ENCODE measurements around the gene TNFRSF1A.

Gene TNFRSF1A

DNA sequence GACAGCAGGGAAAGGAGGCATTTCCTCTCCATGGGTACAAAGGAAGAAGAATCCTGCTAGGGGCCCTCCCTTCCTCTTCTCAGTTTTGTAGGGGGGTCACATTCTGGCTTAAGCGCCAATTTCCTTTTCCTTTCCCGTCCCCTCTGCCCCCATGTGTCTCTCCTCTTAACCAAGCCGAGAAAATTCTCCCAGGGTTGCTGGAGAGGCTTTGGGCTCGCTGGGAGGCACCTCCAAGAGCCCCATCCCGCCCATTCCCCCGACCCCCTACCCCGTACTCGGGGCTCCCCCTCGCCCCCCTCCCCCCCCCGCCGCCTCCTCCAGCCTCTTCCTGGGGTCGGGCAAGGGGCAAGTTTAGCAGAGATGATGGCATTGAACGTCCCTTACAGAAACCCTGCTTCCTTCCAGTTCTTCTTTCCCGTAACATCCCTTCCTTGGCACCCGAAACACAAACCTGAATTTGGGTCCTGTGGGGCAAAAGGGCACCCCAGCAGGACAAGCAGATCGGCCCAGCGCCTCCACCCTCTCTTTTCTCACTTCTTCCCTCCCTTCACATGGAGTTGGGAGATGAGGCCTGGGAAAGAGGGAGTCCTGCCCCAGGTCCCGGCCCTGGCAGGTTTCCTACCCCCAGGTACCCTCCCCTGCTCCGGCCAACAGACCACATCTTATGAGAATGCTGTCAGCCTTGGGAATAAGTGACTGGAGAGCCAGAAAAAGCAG lies 17.7 kb downstream of the TNFRSF1A start:
- no peak for DNase-seq (ENCODE audit: low read depth in 2 of 3, low spot score in 1 of 3)

DNA sequence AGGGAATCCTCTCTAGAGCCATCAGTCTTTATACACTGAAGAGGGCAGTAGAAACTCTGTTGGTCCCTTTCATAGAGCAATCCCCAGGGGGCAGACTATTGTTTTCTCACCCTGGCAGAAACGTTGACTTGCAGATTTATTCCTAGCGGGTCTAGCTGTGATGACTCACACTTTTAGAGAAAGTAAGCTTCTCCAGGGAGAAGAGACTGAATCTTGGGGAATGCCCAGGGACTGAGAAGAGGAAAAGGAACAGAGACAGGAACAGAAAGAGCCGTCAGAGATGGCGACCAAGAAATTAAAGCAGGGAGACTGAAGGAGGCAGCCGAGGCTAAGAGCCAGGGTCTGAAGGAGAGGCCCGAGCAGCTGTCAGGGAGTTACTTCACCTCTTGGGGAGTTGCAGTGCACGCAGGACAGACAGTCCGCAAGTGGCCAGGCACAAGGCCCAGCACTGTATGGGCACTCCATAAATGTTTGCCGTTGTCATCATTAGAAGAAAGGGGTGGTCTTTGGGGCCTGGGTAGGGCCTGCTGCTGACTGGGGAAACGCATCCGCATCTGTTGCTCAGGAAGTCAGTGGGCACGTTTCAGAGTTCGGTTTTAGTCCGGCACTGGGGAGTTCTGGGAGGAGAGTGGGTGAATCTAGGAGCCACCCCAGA lies 18.4 kb downstream of the TNFRSF1A start:
- DNase-seq (ENCODE audit: low read depth in 2 of 3, low spot score in 1 of 3) = no peak

DNA sequence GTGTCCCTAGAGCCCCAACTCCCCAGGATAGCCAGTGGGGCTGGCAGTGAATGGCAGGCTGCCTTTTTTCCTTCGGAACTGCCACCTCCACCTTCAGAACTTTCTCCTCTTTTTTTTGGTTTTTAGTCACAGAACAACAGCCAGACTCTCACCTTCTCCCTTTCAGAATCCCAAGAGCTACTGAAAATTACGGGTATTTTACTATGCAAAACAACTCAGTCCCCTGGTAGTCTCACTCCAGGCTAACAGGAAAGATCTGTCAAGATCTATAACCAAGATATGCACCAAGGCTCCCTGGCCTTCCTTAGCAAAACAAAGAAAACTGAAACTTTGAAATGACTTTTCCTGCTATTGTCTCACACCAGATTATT lies 18.9 kb downstream of the TNFRSF1A start:
- DNase-seq (ENCODE audit: low read depth in 2 of 3, low spot score in 1 of 3) = no peak

DNA sequence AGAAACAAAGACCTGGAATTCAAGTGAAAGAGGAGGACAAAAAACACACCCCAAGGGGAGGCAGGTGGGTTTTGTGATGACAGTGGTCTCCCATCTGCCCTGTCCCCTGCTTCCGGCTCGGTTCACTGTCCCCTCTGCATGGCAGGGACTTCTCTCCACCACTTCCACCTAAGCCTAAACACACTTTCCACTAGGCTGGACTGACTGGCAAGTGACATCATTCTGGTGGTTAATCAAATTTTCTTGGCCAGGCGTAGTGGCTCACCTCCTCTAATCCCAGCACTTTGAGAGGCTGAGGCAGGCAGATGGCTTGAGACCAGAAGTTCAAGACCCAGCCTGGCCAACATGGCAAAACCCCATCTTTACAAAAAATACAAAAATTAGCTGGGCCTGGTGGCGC lies 19.5 kb downstream of the TNFRSF1A start:
- DNase-seq (ENCODE audit: low read depth in 2 of 3, low spot score in 1 of 3) = no peak

DNA sequence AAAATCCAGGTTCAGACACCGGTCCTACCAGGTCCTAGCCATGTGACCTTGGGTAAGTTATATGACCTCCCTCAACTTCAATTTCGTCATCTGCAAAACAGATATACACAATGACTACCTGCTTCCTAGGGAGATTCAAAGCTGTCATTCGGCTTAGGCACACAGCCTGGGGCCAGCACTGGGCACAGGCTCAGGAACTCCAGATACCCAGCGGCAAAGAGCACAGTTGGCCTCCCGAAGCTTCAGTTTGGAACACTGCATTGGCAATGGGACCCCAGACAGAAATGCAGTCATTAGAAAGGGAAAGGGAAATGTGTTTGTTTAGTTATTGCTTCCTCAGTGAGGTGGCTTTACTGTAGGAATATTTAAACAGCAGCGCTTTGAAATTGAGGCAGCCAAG lies 20.0 kb downstream of the TNFRSF1A start:
- no peak for DNase-seq (ENCODE audit: low read depth in 2 of 3, low spot score in 1 of 3)

DNA sequence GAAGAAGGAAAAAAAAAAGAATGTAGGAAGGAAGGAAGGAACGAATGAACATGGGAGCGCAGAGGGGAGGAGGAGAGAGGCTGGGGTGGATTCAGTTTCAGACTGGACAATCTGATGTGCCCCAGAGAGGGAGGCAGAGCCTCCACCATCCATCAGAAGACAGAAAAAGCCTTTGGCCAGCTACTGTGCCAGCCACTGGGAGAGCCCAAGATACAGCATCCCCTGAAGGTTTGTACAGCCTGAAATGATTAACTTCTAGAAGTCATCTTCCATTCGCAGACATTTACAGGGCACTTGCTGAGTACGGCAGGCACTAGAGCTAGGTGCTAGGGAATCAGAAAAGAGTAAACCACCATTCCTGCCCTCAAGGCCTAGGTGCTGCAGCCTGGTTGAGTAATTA lies 22.4 kb downstream of the TNFRSF1A start:
- DNase-seq (ENCODE audit: low read depth in 2 of 3, low spot score in 1 of 3) = no peak

GRCh38 chr12:6318440-6318879 lies 23.4 kb downstream of the TNFRSF1A start:
- no peak for DNase-seq (ENCODE audit: low read depth in 2 of 3, low spot score in 1 of 3)

DNA sequence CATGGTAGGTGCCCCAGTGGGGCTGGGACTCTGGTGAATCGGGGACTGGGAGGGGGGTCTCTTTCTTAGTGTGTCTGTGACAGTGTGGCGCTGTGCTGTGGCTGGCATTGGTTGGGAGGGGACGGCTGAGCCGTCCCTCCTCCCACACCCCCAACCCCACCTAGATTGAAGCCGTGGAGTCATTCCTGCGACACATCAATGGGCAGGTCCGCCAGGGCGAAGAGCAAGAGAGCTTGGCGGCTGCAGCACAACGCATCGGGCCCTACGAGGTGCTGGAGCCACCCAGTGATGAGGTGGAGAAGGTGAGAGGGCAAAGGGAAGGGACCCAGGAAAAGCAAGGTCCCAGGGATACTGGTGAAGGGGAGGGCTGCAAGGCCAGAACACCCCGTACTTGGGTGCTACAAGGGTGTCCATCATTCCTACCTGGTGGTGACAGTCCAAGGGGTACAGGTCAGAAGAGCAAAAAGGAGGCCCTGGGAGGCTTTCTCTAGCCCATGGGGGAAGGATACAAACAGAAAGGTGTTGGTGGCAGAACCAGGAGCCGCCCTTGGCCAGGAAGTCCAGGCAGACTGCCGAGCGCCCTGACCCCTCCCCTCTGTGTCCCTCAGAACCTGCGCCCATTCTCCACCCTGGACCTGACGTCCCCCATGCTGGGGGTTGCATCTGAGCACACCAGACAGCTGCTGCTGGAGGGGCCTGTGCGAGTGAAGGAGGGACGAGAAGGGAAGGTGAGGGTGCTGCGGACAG lies 24.0 kb downstream of the TNFRSF1A start:
- no peak for DNase-seq (ENCODE audit: low read depth in 2 of 3, low spot score in 1 of 3)

GRCh38 chr12:6316921-6317692 lies 24.8 kb downstream of the TNFRSF1A start:
- DNase-seq (ENCODE audit: low read depth in 2 of 3, low spot score in 1 of 3) = no peak

DNA sequence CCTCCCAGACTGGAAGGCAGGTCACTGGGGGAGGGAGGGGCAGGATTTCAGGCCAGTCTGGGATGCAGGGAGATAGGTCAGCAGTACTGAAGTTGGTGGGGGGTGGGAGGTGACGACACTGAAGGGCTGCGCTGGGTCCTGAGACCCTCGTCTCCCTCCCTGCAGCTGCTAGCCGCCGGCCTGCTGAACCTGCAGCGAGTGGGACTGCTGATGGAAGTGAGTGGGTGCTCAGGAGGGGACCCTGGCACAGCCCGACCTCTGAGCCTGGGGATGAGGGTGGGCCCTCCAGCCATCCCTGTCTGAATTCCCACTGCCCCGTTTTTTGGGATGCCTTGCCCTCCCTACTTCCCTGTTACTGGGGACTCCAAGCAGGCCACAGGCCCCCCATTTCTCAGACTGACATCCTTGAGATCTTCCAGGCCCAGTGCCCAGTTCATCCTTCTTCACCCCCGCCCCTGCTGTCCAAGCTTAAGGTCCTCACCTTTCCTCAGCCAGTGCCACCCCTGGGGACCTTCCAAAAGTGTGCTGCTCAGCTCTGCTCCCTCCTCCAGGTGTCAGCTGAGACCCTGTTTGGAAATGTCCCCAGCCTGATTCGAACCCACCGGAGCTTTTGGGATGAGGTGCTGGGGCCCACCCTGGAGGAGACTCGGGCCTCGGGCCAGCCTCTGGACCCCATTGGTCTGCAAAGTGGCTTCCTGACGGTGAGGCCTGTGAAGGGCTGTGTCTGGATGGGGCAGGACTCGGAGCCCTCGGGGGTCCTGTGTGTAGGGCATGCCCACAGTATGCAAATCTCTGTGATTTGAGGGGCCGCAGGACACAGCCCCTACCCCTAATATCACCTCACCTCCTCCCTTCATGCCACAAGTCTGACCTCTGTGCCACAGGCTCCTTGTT lies 25.9 kb downstream of the TNFRSF1A start:
- DNase-seq (ENCODE audit: low read depth in 2 of 3, low spot score in 1 of 3) = no peak

DNA sequence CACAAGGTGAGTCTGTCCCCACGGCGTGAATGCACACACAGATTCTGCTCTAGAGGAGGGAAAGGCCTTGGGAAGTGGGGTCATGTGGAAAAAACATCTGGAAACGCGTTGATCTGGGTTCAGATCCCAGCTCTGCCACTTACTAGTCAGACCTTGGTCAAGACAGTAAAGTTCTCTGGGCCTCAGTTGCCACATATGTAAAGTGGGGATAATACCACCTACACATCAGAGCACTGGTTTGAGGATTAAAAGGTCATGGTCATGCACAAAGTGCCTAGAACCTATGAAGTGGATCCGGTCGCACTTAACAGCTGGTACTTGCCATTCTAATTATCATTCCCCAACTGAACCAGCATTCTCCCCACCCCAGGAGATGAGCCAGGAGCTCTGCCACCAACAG lies 26.7 kb downstream of the TNFRSF1A start:
- no peak for DNase-seq (ENCODE audit: low read depth in 2 of 3, low spot score in 1 of 3)

DNA sequence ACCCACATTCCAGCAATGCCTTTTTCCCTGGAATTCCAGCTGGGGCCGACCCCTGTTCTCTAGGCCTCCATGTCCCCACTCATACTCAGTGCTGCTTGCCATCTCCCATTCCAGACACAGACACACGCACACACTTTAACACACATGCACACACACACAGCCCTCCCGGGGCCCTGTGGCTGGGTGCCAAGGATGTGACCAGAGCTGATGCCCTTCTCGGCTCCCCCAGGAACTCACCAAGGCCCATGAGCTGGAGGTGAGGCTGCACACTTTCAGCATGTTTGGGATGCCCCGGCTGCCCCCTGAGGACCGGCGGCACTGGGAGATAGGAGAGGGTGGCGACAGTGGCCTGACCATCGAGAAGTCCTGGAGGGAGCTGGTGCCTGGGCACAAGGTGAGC lies 27.1 kb downstream of the TNFRSF1A start:
- DNase-seq (ENCODE audit: low read depth in 2 of 3, low spot score in 1 of 3) = no peak

- no peak for DNase-seq (ENCODE audit: low read depth in 2 of 3, low spot score in 1 of 3)
Measured at GRCh38 chr12:6313326-6313940, 28.4 kb downstream of the TNFRSF1A start.

- DNase-seq (ENCODE audit: low read depth in 2 of 3, low spot score in 1 of 3) = no peak
Measured at GRCh38 chr12:6312529-6313325, 29.1 kb downstream of the TNFRSF1A start.

DNA sequence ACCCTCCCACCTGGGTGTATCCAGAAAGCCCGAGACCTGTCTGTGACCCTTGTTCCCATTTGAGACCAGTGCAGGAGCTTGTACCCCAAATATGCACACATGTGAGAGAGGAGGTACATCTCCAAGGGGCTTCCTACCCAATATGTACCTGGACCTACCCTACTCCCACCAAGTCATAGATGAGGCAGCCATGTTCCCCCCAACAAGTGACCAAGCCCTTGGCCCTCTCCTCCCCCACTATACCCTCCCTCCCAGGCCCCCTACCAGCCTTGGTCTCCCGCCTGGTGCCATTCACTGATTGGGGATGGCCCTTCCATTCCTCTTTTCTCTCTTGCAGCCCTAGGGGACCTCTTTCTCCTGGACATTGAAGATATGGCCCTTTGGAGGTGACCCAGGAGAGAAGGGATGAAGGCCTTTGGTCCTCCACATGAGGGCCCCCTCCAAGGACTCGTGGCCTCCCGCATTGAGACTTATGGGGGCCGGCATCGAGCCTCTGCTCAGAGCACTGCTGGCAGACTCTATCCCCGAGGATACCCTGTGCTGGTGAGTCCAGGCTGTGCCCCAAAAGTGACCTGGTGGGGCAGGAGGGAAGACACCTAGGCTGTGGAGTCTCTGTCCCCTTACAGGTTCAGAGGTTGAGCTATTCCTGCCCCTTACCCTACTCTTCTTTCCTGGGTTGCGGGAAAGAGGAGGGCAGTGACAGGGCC lies 29.9 kb downstream of the TNFRSF1A start:
- no peak for DNase-seq (ENCODE audit: low read depth in 2 of 3, low spot score in 1 of 3)

GRCh38 chr12:6310771-6311610 lies 30.9 kb downstream of the TNFRSF1A start:
- no peak for DNase-seq (ENCODE audit: low read depth in 2 of 3, low spot score in 1 of 3)

- DNase-seq (ENCODE audit: low read depth in 2 of 3, low spot score in 1 of 3) = no peak
Measured at GRCh38 chr12:6307529-6307928, 34.3 kb downstream of the TNFRSF1A start.

Data from stimulated activated CD4-positive, alpha-beta T cell treated with anti-CD3 and anti-CD28 coated beads, Interleukin-12 subunit alpha, Interleukin-12 subunit beta, amount 100 ng/mL, for 48 hours (primary cell).